Measurements from ENCODE around the gene ACOX1. TPM values are rescaled to one million over a fixed set of nuclear protein-coding genes. Genes with fewer than 3 reads are reported as not detected.

The ACOX1 gene
- total and polyA plus RNA-seq, 2 experiments from 2014 or later, result 17.4 to 36.3 TPM

DNA sequence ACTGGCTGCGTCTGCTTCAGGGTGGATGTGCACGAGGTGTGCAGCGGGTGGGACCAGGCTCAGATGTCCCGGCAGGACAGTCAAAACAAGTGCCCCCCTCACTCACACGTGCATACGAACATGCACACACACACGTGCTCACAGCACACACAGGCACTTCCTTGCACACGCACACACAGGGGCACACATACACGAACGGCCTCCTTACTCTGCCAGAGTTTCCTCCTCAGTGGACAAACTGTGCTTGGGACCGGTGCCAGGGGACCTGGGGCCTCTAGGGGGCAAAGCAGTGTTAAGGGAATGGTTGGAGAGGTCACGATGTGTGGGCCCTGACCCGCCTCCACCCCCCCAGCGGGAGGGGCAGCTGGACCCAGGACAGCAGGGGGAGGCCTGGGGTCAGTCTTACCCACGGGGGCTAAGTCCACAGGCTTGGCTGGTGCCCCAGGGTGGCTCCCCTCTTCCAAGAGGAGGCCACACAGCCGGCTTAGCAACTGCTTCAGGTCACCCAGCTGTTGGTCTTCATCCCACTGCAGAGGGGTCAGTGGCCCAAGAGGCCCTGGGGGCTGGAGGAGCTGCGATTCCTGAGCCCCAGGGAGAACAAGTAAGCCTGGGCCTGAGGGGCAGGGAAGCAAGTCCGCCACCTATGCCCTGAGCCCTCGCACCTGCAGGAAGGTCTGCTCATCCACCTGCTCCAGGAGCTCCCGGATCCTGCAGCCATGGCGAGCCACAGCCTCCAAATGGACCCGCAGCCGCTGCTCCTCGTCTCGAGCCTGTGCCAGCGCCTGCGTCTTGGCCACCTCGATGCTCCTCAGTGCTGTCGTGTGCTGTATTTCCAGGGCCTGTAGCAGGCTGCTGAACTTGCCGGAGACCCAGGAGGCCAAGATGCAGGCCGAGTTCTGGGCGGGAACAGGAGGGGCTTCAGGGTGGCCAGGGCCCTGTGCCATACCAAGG lies 87.1 kb downstream of the ACOX1 start:
- in situ Hi-C loops (cut with MboI), result no loop called here
- 88% methylated on average over 31 to 32 of the region's 32 CpGs for WGBS, 2 experiments (ENCODE audit: low coverage in 1 of 2, low lambda C conversion rate in 2 of 2, missing lambda C conversion rate in 2 of 2)
- Histone ChIP-seq H3K4me2 (ENCODE audit: unreplicated experiment) (no peak overlapping the region), H3F3A (ENCODE audit: insufficient read depth) (peaks cover 8% of the 10 kb centered on the region; the same call in 1 of the 2 replicates), H3K9ac (no peak overlapping the region), H2AFZ (no peak overlapping the region), H3K4me3 (no peak overlapping the region), H3K9me3 (ENCODE audit: low read depth) (no peaks in the 10 kb centered on the region), H3K27ac (no peak overlapping the region), H3K9me2 (ENCODE audit: insufficient read depth) (no peaks in the 10 kb centered on the region), H3K79me2 (ENCODE audit: insufficient read depth) (peaks cover 21% of the 10 kb centered on the region), H4K20me1 (ENCODE audit: insufficient read depth) (no peaks in the 10 kb centered on the region), H3K36me3 (ENCODE audit: low read depth) (no peaks in the 10 kb centered on the region), H3K27me3 (replicated peaks; ENCODE audit: insufficient read depth) (no peaks in the 10 kb centered on the region), H3K4me1 (ENCODE audit: insufficient read depth) (peaks cover 8% of the 10 kb centered on the region)
- no peak for TF ChIP-seq EZH2 (IDR thresholded peaks at IDR 0.05; ENCODE audit: insufficient read depth, poor library complexity, severe bottlenecking)
- no peak for TF ChIP-seq EZH2phosphoT487 (IDR thresholded peaks at IDR 0.05; ENCODE audit: insufficient read depth, low read depth)
- no peak for DNase-seq

Other genes starting within 250 kb of the ACOX1 start
- gene GALK1, start 214.0 kb downstream of the ACOX1 start, total RNA-seq (2014; rRNA removed; shearing (Covaris generic)), result 16.6 and 40.6 TPM in 2 replicates
- 46.5 and 47.3 TPM in 2 replicates for gene GALK1, start 214.0 kb downstream of the ACOX1 start, polyA plus RNA-seq (2016; fragmentation: Nextera tagmentation; extraction: Ambion mirVana)
- gene UNK, start 194.4 kb downstream of the ACOX1 start, total RNA-seq (2014; rRNA removed; shearing (Covaris generic)), result 11.5 and 20.2 TPM in 2 replicates
- 12.4 and 13.3 TPM in 2 replicates for gene UNK, start 194.4 kb downstream of the ACOX1 start, polyA plus RNA-seq (2016; fragmentation: Nextera tagmentation; extraction: Ambion mirVana)
- gene UNC13D, start 134.8 kb downstream of the ACOX1 start, total RNA-seq (2014; rRNA removed; shearing (Covaris generic)), result under 0.01 and 0.65 TPM in 2 replicates
- gene UNC13D, start 134.8 kb downstream of the ACOX1 start, polyA plus RNA-seq (2016; fragmentation: Nextera tagmentation; extraction: Ambion mirVana), result 0.06 TPM in 1 of 2 replicates, not detected in the other
- gene WBP2, start 123.8 kb downstream of the ACOX1 start, total RNA-seq (2014; rRNA removed; shearing (Covaris generic)), result 17.4 and 22.9 TPM in 2 replicates
- gene WBP2, start 123.8 kb downstream of the ACOX1 start, polyA plus RNA-seq (2016; fragmentation: Nextera tagmentation; extraction: Ambion mirVana), result 59.4 and 64.8 TPM in 2 replicates
- gene TRIM47, start 100.6 kb downstream of the ACOX1 start, total RNA-seq (2014; rRNA removed; shearing (Covaris generic)), result 1.4 and 2.4 TPM in 2 replicates
- gene TRIM47, start 100.6 kb downstream of the ACOX1 start, polyA plus RNA-seq (2016; fragmentation: Nextera tagmentation; extraction: Ambion mirVana), result 1.2 and 2.0 TPM in 2 replicates
- 24.2 and 25.7 TPM in 2 replicates for gene TRIM65, start 82.2 kb downstream of the ACOX1 start, total RNA-seq (2014; rRNA removed; shearing (Covaris generic))
- gene TRIM65, start 82.2 kb downstream of the ACOX1 start, polyA plus RNA-seq (2016; fragmentation: Nextera tagmentation; extraction: Ambion mirVana), result 9.9 and 10.2 TPM in 2 replicates
- 18.8 and 36.9 TPM in 2 replicates for gene MRPL38, start 74.3 kb downstream of the ACOX1 start, total RNA-seq (2014; rRNA removed; shearing (Covaris generic))
- 51.9 and 58.4 TPM in 2 replicates for gene MRPL38, start 74.3 kb downstream of the ACOX1 start, polyA plus RNA-seq (2016; fragmentation: Nextera tagmentation; extraction: Ambion mirVana)
- 8.3 and 16.6 TPM in 2 replicates for gene FBF1, start 38.1 kb downstream of the ACOX1 start, total RNA-seq (2014; rRNA removed; shearing (Covaris generic))
- 4.3 TPM in 2 replicates for gene FBF1, start 38.1 kb downstream of the ACOX1 start, polyA plus RNA-seq (2016; fragmentation: Nextera tagmentation; extraction: Ambion mirVana)
- 18.2 and 19.5 TPM in 2 replicates for gene TEN1, start 74 bp upstream of the ACOX1 start, total RNA-seq (2014; rRNA removed; shearing (Covaris generic))
- 21.2 and 23.1 TPM in 2 replicates for gene TEN1, start 74 bp upstream of the ACOX1 start, polyA plus RNA-seq (2016; fragmentation: Nextera tagmentation; extraction: Ambion mirVana)
- 0.43 and 1.5 TPM in 2 replicates for gene CDK3, start 21.7 kb upstream of the ACOX1 start, total RNA-seq (2014; rRNA removed; shearing (Covaris generic))
- 1.9 and 2.0 TPM in 2 replicates for gene CDK3, start 21.7 kb upstream of the ACOX1 start, polyA plus RNA-seq (2016; fragmentation: Nextera tagmentation; extraction: Ambion mirVana)
- not detected in 2 replicates for gene EVPL, start 48.1 kb upstream of the ACOX1 start, total RNA-seq (2014; rRNA removed; shearing (Covaris generic))
- not detected in 2 replicates for gene EVPL, start 48.1 kb upstream of the ACOX1 start, polyA plus RNA-seq (2016; fragmentation: Nextera tagmentation; extraction: Ambion mirVana)
- 28.8 and 38.2 TPM in 2 replicates for gene SRP68, start 93.4 kb upstream of the ACOX1 start, total RNA-seq (2014; rRNA removed; shearing (Covaris generic))
- 69.8 and 76.5 TPM in 2 replicates for gene SRP68, start 93.4 kb upstream of the ACOX1 start, polyA plus RNA-seq (2016; fragmentation: Nextera tagmentation; extraction: Ambion mirVana)
- gene GALR2, start 95.6 kb upstream of the ACOX1 start, total RNA-seq (2014; rRNA removed; shearing (Covaris generic)), result not detected in 2 replicates
- gene GALR2, start 95.6 kb upstream of the ACOX1 start, polyA plus RNA-seq (2016; fragmentation: Nextera tagmentation; extraction: Ambion mirVana), result 0.18 TPM in 1 of 2 replicates, not detected in the other
- 0.51 TPM in 1 of 2 replicates, not detected in the other for gene ZACN, start 100.0 kb upstream of the ACOX1 start, total RNA-seq (2014; rRNA removed; shearing (Covaris generic))
- gene ZACN, start 100.0 kb upstream of the ACOX1 start, polyA plus RNA-seq (2016; fragmentation: Nextera tagmentation; extraction: Ambion mirVana), result 0.85 and 1.9 TPM in 2 replicates
- 88.0 and 101 TPM in 2 replicates for gene EXOC7, start 124.6 kb upstream of the ACOX1 start, total RNA-seq (2014; rRNA removed; shearing (Covaris generic))
- gene EXOC7, start 124.6 kb upstream of the ACOX1 start, polyA plus RNA-seq (2016; fragmentation: Nextera tagmentation; extraction: Ambion mirVana), result 98.6 and 101 TPM in 2 replicates
- gene FOXJ1, start 162.1 kb upstream of the ACOX1 start, total RNA-seq (2014; rRNA removed; shearing (Covaris generic)), result not detected in 2 replicates
- gene FOXJ1, start 162.1 kb upstream of the ACOX1 start, polyA plus RNA-seq (2016; fragmentation: Nextera tagmentation; extraction: Ambion mirVana), result not detected in 2 replicates

All from GM23248 (cell line).